ENCODE data around the gene RNF208.

The RNF208 gene

DNA sequence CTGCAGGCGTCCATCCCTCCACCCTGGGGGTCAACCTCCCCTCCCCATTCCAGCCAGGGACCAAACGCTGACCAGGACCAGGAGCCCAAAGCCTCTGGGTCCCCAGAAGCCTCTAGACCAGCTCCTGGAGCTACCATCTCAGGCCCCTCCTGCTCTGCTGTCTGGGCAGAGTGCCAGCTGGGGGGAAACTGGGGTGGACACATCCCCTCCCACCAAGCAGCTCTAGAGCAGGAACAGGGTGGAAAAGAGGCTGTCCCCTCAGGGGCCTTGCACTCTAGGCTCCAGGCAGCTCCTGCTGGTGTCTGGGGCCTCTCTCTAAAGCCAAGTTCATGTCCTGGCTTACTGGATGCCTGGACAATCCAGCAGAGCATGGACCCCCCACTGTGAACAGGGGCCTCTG lies 29.2 kb downstream of the RNF208 start:
- TF ChIP-seq, protein P1, sequence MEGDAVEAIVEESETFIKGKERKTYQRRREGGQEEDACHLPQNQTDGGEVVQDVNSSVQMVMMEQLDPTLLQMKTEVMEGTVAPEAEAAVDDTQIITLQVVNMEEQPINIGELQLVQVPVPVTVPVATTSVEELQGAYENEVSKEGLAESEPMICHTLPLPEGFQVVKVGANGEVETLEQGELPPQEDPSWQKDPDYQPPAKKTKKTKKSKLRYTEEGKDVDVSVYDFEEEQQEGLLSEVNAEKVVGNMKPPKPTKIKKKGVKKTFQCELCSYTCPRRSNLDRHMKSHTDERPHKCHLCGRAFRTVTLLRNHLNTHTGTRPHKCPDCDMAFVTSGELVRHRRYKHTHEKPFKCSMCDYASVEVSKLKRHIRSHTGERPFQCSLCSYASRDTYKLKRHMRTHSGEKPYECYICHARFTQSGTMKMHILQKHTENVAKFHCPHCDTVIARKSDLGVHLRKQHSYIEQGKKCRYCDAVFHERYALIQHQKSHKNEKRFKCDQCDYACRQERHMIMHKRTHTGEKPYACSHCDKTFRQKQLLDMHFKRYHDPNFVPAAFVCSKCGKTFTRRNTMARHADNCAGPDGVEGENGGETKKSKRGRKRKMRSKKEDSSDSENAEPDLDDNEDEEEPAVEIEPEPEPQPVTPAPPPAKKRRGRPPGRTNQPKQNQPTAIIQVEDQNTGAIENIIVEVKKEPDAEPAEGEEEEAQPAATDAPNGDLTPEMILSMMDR (IDR thresholded peaks at IDR 0.05; ENCODE audit: low read depth, low read length), result no peak
- no peak for DNase-seq (ENCODE audit: extremely low read depth, low read depth)

DNA sequence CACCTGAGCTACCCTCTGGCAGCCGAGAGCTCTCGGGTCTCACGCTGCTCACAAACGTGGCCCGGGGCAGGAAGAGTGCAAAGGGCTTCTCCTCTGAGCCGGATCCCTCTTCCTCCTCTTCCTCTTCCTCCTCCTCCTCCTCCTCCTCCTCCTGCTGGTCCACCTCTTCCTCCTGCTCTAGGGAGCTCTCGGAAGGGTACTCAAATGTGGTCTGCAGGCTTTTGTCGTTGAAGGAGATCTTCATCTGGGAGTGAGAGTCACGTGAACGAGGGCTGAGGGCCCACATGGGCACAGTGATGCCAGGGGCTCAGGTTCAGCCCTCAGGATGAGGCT lies 29.6 kb downstream of the RNF208 start:
- TF ChIP-seq, protein P1 (IDR thresholded peaks at IDR 0.05; ENCODE audit: low read depth, low read length), result no peak
- DNase-seq (ENCODE audit: extremely low read depth, low read depth), result no peak

DNA sequence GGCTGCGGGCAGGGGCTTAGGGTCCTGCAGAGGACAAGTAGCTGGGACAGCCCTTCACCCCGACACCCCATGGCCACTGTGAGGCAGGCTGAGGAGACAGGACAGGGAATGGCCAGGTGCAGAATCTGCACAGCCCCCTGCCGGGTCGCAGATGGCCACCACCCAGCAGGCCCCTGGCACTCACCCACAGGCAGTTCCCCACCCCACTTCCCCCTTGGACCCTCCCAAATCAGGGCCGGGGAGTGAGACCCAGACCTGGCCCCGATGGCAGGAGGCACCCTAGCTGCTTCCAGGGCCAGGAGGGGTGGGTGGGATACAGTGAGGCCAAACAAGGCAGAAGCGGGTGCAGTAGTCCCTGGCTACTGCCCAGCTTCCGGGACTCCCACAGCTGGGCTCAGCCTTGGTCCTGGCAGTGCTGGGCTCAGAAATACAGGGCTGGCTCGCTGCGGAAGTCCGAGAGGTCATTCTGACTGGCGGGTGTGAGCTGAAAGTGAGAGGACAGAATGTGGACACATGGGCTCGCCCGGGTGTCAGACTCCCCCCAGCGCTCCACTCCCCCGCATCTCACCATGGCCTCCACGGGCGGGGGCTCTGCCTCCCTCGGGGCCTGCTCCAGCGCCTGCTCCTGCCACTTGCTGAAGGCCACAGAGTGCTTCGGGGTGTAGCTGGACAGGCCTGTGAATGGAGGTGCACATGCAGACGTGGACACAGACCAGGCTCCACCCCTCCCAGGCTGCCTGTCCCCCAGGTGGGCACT lies 30.2 kb downstream of the RNF208 start:
- no peak for DNase-seq (ENCODE audit: extremely low read depth, low read depth)
- TF ChIP-seq, protein P1 (IDR thresholded peaks at IDR 0.05; ENCODE audit: low read depth, low read length), result no peak

DNA sequence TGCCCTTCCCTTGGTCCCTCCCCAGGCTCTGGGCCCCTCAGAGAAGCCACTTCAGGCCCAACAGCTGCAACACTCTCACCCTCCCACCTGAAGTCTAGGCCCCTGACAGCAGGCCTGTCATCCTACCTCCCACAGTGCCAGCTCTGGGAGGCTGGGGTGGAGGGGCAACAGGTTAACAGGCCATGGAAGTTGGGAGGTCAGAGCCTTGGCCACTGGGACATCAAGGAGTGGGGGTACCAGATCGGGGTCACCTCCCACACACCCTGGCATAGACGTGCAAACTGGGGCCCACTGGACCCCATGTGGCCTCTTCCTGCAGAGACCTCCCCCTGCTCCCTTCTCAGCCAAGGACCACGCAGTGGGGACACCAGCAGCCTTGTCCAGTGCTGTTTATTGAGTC lies 30.8 kb downstream of the RNF208 start:
- DNase-seq (ENCODE audit: extremely low read depth, low read depth), result no peak
- TF ChIP-seq, protein P1 (IDR thresholded peaks at IDR 0.05; ENCODE audit: low read depth, low read length), result no peak

DNA sequence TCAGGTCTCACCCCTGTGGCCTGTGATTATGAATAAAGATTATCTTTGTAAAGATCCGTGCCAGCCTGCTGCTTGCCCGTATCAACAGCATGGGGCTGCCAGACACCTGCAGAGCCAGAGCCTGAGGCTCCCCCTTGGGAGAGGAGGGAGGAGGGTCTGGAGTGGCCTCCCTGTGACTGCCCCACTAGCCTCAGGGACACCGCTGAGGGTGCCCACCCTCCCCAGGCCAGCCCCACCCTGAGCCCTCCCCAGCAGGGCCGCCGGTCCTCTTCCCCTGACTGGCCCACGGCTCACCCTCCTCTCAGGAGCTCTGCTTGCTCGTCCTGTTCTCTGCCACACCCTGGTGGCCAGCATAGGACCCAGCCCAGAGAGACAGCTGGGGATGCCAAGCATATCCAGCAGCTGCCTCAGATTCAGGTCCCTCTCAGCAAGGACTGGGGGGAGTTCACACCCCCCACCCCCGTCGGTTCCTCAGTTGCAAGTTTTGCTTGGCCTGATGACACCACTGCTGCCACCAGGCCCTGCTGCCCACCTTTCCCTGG lies 31.7 kb downstream of the RNF208 start:
- TF ChIP-seq, protein P1 (IDR thresholded peaks at IDR 0.05; ENCODE audit: low read depth, low read length), result no peak
- no peak for DNase-seq (ENCODE audit: extremely low read depth, low read depth)

DNA sequence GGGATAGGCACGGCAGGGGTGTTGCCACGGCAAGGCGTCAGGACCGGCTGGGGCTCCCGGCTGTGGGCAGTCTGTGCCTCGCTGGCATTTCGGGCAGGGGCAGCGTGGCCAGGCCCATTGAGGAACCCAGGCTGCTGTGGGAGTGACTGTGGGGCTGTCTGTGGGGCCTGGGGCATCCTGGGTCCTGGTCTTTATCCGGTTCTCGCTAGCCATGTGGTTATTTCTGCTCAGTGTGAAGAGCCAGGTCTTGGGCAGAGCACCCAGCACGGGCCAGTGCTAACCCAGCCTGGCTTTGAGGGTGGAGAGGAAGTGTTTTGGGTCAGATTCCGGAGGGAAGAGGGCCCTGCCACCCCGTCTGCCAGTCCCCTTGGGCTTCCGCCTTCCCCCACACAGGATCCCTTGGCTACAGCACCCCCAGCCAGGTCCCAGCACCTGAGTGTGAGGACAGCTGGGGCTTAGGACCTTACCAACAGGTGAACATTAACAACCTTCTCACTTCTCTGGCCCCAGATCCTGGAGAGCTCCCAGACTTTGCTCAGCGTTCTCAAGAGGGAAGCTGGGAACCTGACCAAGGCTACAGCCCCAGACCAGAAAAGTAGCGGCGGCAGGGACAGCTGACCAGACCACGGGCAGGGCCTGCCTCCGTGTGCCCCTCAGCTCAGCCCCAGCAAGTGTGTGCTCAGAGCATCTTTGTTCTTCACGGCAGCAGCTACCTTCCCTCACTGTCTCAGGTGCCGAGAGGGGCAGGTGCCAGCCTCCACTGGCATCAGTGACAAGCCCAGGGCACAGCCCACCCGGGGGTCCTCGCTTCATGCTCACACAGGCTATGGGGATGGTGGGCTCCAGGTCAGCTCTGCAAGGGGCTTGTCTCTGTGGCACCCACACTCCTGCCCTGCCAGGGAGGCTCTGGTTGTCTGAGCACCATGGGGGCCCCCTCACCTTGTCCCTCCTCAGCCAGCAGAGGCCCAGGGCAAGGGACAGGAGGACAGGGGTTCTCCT lies 32.4 kb downstream of the RNF208 start:
- TF ChIP-seq, protein P1 (IDR thresholded peaks at IDR 0.05; ENCODE audit: low read depth, low read length), result no peak
- no peak for DNase-seq (ENCODE audit: extremely low read depth, low read depth)
